Activated naive CD4-positive, alpha-beta T cell (primary cell): Measurements from ENCODE around the gene PIWIL4.
"Not testable (repeated sequence)": the region's sequence is repeated elsewhere in the genome, so short reads cannot be mapped to it uniquely, and the experiment has no call there.

Experiments used
- DNase-seq, 4 experiments: peaks; one replicate each; lab custom pipeline; 2025; lab: John Stamatoyannopoulos, UW

Gene PIWIL4

DNA sequence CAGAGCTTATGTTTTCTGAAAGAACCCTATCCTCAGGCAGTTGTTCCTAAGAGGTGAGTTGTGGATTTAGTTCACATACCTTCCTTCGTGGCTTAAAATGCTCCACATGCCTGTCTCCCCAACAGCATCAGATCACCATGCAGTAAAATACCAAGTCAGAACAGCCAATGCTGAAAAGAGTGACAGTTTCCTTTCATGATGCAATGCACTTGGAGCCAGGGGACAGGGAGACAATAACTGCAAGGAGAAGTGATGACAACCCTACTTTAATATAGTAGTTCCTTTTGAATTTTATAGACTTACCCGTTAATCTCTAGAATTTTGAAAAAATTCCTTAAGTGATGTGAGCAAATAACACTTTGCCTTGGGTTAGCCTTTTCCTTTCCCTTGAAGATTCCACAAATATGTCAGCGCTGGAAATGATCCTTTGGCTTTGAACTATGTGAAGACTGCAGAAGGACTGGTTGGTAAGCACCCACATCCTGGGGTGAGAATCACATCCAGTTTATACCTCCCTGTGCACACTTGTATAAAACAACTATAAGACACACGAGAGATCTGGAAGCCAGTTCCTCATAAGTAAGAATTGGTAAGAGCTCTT is 71.2 kb downstream of the PIWIL4 start:
- DNase-seq, result no peak

DNA sequence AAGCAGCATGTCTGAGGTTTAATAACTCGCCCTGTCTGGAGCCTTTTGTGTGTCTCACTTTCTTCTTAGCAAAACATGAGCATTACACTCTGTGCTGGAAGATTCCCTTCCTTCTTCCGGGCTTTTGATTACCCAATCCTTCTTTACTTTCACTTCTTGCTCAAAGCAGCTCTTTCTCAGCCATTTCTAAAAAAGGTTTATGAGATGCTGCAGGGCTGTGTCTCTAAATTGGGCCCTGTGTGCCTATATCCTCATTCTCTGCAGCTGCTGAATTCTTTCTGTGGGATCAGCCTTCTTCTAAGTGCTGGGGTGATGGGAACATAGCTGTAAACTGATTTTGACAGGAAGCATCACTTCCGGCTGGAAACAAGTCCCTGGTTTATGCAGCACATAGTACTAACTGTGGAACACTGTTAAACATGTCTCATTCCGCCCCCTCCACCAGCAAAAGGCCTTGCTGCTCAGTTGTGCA is 71.8 kb downstream of the PIWIL4 start:
- DNase-seq, result no peak

DNA sequence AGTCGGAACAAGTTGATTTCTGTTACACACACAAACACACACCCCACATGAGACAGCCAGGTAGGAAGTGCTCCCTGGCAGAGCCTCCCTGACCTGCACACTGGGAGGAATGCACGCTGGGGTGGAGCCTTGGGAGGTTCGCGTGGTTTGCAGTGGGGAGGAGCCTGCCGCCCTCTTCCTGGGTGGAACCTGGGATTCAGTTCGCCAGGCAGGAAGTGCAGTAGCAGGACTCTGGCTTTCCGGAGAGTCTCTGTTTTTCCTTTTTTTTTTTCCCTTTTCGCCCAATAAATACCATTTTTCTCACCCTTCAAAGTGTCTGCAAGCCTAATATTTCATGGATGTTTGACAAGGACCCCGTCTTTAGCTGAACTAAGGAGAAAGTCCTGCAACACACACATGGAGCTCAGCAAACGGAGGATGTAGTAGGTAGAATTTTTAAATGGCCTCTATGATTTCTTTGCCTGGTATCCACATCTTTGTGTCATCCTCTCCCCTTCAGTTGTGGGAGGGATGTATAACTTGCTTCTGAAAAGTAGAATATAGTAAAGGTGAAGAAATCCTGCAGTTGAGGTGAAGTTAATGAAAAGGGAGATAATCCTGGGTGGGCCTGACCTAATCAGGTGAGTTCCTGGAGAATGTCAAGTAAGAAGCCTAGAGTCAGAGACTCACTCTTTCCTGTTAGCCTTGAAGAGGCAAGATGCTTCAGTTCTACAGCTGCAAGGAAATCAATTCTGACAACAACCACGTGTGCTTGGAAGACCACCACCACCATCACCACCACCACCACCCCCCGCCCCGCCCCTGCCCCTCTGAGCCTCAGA is 72.9 kb downstream of the PIWIL4 start:
- no peak for DNase-seq

DNA sequence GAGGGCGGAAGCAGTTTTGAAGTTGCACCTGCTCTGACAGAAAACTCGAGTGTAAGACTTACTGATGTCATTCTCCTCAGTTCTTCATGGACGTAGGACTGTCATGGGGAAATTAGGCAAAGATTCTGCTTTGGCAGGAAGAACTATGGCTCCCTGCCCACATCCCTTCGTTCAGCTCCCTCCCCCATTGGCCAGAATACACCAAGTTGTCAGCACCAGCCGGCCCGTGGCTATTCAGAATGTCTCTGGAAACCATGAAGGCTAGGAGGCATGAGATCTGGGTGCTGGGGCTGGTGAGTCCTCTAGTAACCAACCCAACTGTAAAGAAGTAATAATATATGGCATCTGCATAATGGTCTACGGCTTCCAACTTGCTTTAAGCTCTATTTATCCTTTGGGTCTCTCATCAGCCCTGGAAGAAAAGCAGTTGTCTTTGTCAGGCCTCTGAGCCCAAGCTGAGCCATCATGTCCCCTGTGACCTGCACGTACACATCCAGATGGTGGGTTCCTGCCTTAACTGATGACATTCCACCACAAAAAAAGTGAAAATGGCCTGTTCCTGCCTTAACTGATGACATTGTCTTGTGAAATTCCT is 74.1 kb downstream of the PIWIL4 start:
- no peak for DNase-seq

DNA sequence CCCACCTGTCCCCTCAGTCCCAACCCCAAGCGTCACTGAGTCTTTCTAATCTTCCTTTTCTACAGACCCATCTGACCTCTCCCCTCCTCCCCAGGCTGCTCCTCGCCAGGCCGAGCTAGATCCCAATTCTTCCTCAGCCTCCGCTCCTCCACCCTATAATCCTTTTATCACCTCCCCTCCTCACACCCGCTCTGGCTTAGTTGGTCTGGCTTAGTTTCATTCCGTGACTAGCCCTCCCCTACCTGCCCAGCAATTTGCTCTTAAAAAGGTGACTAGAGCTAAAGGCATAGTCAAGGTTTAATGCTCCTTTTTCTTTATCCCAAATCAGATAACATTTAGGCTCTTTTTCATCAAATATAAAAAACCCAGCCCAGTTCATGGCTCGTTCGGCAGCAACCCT is 76.0 kb downstream of the PIWIL4 start:
- DNase-seq, result not testable (repeated sequence)

DNA sequence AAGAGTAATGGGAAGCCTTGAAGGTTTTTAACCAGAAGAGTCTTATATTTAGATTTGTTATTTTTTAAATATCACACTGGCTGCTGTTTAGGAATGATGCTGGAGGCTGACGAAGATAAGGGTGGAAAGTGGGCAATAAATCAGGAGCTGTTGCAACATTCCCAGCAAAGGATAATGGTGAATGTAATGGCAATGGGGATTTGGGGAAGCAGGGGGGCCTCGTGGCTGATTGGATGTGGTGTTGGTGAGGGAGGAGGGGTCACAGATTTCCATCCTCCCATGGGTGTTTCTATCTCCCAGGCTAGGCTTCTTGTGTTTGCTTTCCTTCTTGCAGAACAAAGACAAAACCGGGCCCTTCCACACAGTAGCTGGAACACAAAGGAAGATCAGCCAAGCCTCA is 80.8 kb downstream of the PIWIL4 start:
- no peak for DNase-seq

- DNase-seq, result no peak
Measured at GRCh38 chr11:94648789-94649188, 81.6 kb downstream of the PIWIL4 start.

GRCh38 chr11:94649254-94649653 is 82.1 kb downstream of the PIWIL4 start:
- DNase-seq, result no peak

DNA sequence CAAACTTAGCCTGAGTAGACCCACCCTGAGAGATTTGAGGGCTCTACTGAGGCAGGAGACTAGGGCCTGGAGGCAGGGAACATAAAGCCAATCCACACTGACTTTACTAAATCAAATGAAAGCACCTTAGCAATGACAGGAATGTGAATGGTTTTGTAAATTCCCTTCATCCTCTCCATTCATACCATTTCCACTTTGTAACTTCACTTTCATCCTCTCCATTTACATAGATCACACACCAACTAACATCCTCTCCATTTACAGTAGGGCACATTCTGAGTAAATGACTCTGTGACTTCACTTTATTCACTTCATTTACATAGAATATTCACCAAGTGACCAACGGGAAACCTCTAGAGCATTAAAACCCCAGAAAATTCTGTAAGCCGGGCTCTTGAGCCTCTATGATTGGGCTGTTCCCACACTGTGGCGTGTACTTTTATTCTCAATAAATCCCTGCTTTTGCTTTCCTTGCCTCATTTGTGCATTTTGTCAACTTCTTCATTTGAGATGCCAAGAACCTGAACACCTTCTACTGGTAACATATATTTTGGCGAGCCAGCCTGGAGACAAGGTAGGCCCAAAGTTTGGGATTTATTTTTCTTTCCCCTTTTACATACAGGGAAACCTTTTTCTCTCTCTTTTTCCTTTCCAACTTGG is 82.9 kb downstream of the PIWIL4 start:
- no peak for DNase-seq

DNA sequence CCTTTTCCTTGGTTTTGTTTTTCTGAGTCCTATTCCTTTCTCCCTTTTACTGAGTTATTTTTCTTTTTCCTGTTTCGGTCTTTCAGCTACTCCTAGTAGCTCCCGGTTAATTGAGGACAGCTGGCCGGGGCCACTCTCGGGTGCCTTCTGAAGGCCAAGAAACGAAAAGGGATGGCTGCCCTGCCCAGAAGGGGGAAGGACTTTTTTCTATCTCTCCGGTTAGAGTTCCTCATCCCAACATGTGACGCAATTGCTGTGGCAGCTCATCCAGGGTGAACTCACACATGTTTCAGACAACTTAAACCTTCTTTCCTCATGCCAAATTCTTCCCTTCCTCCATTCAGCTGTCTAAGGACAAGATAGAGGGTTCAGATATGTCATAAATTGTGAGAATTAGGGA is 83.6 kb downstream of the PIWIL4 start:
- no peak for DNase-seq

DNA sequence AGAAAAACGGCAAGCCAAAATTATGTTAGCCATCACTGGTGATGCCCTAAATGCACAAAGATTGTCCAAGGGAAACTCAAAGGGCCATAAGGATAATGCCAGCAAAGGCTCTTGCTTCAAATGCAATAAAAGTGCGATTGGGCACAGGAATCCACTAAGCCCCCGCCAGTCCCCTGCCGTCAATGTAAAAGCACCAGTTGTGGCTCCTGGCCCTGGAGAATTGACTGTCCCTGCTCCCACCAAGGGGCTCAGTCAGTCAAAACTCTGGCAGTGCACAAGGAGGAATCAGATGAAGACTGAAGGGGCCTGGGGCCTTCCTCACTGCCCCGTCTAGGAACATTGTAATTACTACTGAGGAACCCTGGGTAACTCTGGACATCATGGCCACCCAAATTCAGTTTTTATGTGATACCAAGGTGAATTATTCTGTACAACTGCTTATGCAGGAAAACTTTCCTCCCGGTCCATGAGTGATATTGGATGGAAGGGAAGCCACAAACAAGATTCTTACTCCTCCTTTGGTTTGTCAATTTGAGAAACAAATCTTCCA is 85.6 kb downstream of the PIWIL4 start:
- DNase-seq, result no peak

DNA sequence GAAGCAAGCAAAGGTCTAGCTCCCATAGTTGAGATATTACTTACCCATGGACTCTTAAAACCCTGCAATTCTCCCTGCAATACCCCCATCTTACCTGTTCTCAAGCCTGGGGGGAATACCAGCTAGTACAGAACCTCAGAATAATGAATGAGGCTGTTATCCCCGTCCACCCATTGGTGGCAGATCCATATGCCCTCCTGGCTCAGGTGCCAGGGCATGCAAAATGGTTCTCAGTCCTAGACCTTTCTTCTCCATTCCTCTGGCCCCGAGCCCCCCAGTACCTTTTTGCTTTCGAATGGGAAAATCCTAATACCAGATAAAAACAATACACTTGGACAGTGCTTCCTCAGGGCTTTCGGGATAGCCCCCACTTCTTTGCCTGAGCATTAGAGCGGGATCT is 86.4 kb downstream of the PIWIL4 start:
- no peak for DNase-seq

DNA sequence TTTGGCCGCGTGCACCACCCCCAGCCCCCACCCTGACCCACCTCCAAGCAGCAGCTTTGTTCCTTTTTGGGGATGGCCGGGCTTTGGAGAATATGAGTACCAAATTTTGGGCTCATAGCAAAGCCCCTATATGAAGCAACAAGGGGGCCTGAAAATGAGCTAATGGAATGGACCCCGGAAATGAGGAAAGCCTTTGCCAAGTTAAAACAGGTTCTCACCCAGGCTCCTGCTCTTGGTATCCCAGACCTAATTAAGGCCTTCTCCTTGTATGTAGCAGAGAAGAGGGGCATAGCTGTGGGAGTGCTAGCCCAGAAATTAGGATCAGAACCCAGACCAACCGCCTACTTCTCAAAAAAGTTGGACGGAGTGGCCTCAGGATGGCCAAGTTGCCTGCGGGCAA is 87.0 kb downstream of the PIWIL4 start:
- DNase-seq, result no peak

GRCh38 chr11:94655291-94655690 is 88.1 kb downstream of the PIWIL4 start:
- no peak for DNase-seq

DNA sequence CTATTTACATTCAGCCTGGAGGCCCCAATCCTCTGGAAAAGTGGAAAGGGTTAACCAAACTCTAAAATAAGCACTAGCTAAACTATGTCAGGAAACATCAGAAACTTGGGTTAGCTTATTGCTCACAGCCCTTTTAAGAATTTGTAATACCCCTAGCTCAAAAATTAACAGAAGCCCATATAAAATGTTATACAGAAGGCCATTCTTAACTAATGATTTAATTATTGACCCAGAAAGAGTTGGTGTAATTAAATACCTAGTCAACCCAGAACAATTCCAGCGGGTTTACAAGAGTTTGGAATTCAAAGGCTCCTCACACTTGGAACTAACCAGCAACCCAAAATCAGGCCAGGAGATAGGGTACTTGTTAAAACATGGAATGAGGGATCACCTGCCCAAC is 88.8 kb downstream of the PIWIL4 start:
- no peak for DNase-seq

DNA sequence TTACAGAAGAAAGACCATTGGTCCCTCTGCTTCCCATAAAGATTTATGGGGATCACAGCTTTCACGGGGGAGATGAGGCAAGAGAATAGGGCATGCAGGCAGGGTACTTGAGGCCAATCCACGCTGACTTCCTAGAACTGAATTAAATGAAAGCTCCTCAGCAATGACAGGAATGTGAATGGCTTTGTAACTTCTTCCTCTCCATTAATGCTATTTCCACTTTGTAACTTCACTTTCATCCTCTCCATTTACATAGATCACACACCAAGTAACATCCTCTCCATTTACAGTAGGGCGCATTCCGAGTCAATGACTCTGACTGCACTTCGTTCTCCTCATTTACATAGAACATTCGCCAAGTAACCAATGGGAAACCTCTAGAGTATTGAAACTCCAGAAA is 89.8 kb downstream of the PIWIL4 start:
- DNase-seq, result no peak

DNA sequence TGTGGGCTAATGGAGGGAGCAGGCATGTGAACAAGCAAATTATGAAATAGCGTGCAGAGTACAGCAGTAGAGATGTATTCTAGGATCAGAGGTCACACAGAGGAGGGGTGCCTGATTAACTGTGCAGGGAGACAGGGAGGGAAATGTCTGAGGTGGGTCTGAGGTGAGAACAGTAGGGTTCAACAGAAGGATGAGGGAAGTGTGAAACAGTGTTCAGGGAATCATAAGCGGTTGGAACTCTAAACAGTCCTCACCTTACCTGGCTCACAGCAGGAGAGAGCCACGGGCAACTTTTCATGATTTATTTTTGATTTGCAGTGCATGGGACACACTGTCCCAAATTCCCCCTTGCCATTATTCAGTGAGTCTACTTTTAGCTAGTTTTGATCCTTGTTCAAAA is 90.5 kb downstream of the PIWIL4 start:
- DNase-seq, result no peak

DNA sequence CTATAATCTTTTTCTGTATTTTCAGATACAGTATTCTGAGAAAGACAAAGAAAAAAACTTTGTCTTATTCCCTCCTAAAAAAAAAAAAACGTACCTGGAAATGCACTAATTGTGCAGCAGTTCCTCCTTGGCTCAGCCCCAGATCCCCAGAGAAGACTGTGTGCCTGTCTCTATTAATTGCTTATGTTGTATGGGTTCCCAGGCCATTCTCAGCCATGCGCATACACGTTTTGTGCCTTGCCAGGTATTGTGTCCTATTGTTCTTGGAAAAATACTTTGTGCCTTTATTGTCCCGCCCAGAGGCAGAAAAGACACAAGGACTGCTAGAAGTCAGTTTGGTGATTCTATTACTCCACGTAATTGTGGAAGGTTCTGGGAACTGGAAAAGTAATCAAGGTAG is 91.2 kb downstream of the PIWIL4 start:
- no peak for DNase-seq

- no peak for DNase-seq
Measured at GRCh38 chr11:94658888-94659287, 91.7 kb downstream of the PIWIL4 start.

GRCh38 chr11:94661444-94661843 is 94.3 kb downstream of the PIWIL4 start:
- DNase-seq, result no peak

- DNase-seq, result no peak
Measured at GRCh38 chr11:94662065-94662779, 95.1 kb downstream of the PIWIL4 start.

DNA sequence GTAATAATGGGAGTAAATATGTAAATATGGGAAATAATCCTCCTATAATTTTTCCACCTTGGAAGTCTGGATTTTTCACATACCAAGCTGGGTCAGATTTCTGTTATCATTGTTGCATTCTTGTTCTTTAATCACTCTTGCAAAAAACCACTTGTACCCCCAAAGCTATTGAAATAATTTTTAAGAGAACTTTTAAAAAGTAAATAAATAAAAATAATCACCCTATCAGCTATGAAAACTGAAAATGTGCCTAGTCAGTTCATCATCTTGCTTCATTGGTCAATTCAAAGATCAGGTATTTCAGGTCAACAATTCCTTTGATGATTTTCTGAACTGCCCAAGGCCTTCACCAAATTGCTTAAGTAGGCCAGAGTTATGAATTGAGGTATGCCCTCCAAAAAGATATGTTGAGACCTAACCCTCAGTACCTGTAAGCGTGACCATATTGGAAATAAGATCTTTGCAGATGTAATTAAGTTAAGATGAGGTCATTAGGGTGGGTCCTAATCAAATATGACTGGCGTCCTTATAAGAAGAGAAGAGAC is 95.8 kb downstream of the PIWIL4 start:
- no peak for DNase-seq
